ENCODE results near the gene KIFBP. TPM values are rescaled to one million over a fixed set of nuclear protein-coding genes. Genes with fewer than 3 reads are reported as not detected.

The KIFBP gene
- total RNA-seq, 1 experiment from 2014 or later: 26.9 TPM

DNA sequence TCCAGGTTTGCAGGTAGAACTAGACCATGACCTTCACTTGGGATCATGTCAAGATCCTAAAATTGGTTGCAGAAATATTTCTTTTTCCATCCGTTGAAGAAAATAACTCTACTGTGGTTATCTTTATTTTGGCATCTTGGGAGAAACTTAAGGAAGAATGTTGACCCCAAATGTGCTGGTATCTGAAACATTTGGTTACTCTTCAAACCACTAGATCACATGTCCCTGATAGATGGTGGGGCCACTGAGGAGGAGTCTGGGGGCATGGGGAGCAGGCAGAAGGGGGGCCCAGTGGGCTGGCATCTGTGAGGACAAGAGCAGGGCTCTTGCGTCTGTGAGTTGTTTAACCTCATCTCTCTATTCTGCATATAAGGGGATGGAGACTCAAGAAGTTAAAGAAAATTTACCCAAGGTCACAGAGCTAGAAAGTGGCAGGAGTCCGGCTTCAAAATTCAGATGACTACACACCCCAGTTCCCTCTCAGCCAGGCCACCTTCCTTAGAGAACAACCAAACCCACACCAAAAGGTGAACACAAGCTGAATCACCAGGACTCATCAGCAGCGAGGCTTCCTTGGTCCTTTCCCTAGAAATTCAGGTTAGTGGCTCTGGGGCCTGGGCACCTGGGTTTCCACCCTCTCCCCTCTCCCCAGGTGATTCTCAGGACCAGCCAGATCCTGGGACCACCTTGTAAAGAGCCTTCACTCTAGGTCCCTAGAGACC is 58.7 kb downstream of the KIFBP start:
- H3K4me3 ChIP-seq (replicated peaks in 1 of 2; ENCODE audit: low read depth in 1 of 2, low read length in 2 of 2): no peak overlapping the region
- CTCF ChIA-PET: no interaction called here

More for the DNA sequence above, 58.7 kb downstream of the KIFBP start:
- H3K27me3 ChIP-seq (ENCODE audit: insufficient read depth, low read length): no peaks in the 10 kb centered on the region
- POLR2A ChIA-PET: no interaction called here
- BruUV-seq (replicated peaks): no TSS peak
- intact Hi-C loops (cut with micrococcal nuclease): no loop called here
- H3K4me1 ChIP-seq (ENCODE audit: control insufficient read depth in 1 of 2, insufficient read depth in 2 of 2, low read length in 2 of 2): no peaks in the 10 kb centered on the region
- TF ChIP-seq CTCF (IDR thresholded peaks at IDR 0.05 in 2 of 3, conservative IDR thresholded peaks at IDR 0.05 in 1 of 3; ENCODE audit: borderline replicate concordance in 1 of 3, insufficient read depth in 1 of 3, low read depth in 2 of 3, low read length in 2 of 3) (no peak), SIN3A (IDR thresholded peaks at IDR 0.05; ENCODE audit: low read depth) (no peak), POLR2AphosphoS5 (IDR thresholded peaks at IDR 0.05; ENCODE audit: low read depth, low read length) (no peak), YY1 (IDR thresholded peaks at IDR 0.05; ENCODE audit: extremely low read depth, insufficient replicate concordance, low read depth, low read length) (no peak), MAX (IDR thresholded peaks at IDR 0.05) (no peak), POLR2A (IDR thresholded peaks at IDR 0.05; ENCODE audit: borderline replicate concordance, extremely low read depth, insufficient read depth, insufficient read length) (no peak), CEBPB (IDR thresholded peaks at IDR 0.05; ENCODE audit: low read depth) (no peak), ZBTB33 (IDR thresholded peaks at IDR 0.05; ENCODE audit: extremely low read depth, insufficient replicate concordance, low read length) (no peak), EZH2phosphoT487 (IDR thresholded peaks at IDR 0.05; ENCODE audit: borderline replicate concordance) (no peak), ZNF274 (IDR thresholded peaks at IDR 0.05; ENCODE audit: low read depth, low read length) (no peak), SRF (IDR thresholded peaks at IDR 0.05; ENCODE audit: low read depth) (no peak), RAD21 (IDR thresholded peaks at IDR 0.05; ENCODE audit: low read depth) (no peak), ZFX (IDR thresholded peaks at IDR 0.05) (no peak), JUND (IDR thresholded peaks at IDR 0.05) (no peak), EZH2 (IDR thresholded peaks at IDR 0.05) (no peak), ELF1 (IDR thresholded peaks at IDR 0.05; ENCODE audit: borderline replicate concordance, low read depth) (no peak)
- TF ChIP-seq, protein P1, sequence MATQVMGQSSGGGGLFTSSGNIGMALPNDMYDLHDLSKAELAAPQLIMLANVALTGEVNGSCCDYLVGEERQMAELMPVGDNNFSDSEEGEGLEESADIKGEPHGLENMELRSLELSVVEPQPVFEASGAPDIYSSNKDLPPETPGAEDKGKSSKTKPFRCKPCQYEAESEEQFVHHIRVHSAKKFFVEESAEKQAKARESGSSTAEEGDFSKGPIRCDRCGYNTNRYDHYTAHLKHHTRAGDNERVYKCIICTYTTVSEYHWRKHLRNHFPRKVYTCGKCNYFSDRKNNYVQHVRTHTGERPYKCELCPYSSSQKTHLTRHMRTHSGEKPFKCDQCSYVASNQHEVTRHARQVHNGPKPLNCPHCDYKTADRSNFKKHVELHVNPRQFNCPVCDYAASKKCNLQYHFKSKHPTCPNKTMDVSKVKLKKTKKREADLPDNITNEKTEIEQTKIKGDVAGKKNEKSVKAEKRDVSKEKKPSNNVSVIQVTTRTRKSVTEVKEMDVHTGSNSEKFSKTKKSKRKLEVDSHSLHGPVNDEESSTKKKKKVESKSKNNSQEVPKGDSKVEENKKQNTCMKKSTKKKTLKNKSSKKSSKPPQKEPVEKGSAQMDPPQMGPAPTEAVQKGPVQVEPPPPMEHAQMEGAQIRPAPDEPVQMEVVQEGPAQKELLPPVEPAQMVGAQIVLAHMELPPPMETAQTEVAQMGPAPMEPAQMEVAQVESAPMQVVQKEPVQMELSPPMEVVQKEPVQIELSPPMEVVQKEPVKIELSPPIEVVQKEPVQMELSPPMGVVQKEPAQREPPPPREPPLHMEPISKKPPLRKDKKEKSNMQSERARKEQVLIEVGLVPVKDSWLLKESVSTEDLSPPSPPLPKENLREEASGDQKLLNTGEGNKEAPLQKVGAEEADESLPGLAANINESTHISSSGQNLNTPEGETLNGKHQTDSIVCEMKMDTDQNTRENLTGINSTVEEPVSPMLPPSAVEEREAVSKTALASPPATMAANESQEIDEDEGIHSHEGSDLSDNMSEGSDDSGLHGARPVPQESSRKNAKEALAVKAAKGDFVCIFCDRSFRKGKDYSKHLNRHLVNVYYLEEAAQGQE (IDR thresholded peaks at IDR 0.05; ENCODE audit: low read depth): no peak
- no peak overlapping the region for H2AFZ ChIP-seq (ENCODE audit: low read depth, low read length, poor library complexity, severe bottlenecking)
- H3K9me2 ChIP-seq (ENCODE audit: insufficient read depth): no peaks in the 10 kb centered on the region
- no peaks in the 10 kb centered on the region for H4K20me1 ChIP-seq (ENCODE audit: insufficient read depth)
- no peaks in the 10 kb centered on the region for H3K79me2 ChIP-seq (ENCODE audit: insufficient read depth, low read length)
- no peak for ATAC-seq
- DNase-seq (ENCODE audit: low read depth, low spot score): no peak
- no peak overlapping the region for H3K4me2 ChIP-seq (ENCODE audit: low read length)
- no peak overlapping the region for H3K27ac ChIP-seq (ENCODE audit: low read depth, low read length)
- H3K36me3 ChIP-seq (ENCODE audit: control insufficient read depth in 1 of 2, insufficient read depth in 2 of 2, low read length in 2 of 2): no peaks in the 10 kb centered on the region
- H3K9ac ChIP-seq (ENCODE audit: low read length): no peak overlapping the region
- RAD21 ChIA-PET (ENCODE audit: low non-redundant PET in 1 of 2, low total read pairs in 2 of 2, uncharacterized antibody in 2 of 2, unreplicated experiment in 2 of 2): no interaction called here
- H3K9me3 ChIP-seq (ENCODE audit: control insufficient read depth in 1 of 2, insufficient read depth in 1 of 2, low read depth in 1 of 2, low read length in 2 of 2): no peaks in the 10 kb centered on the region
